ENCODE measurements around the gene ADCY5. TPM values are rescaled to one million over a fixed set of nuclear protein-coding genes. Genes with fewer than 3 reads are reported as not detected.

ADCY5 gene
- total and polyA plus RNA-seq, 5 donors: 90.4 to 220 (median 205) TPM

DNA sequence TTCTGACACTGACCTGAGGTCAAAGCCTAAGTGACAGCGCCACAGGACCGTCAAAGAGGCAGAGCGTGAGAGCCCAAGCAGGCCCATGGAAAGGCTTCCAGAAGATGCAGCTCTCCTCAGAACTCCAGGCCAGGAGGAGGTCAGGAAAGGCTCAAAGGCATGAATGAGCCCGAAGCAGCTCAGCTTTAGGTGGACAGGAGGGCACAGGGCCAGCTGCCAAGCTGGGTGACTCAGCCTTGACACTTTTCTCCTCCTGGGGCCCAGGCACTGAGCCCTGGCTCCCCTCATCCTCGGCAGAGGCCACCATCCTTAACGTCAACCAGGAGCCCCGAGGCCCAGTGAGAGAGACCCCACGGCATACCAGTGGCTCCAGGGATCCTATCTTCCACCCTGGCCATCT is 62.9 kb downstream of the ADCY5 start:
- peak overlapping the region; percentile 98 for H3K27ac ChIP-seq (ENCODE audit: low read length)
- no peak overlapping the region for H3K4me3 ChIP-seq (ENCODE audit: low read length)
- no peaks in the 10 kb centered on the region for H3K27me3 ChIP-seq (ENCODE audit: control insufficient read depth, insufficient read depth)
- ATAC-seq (peak; percentile 32 to 64), DNase-seq (peak; percentile 55 to 82 (median 69))
- WGBS: 45% methylated on average over 8 of the region's 8 CpGs
- H3K4me1 ChIP-seq (ENCODE audit: control insufficient read depth, insufficient read depth, low read length): peaks cover 24% of the 10 kb centered on the region
- H3K9me3 ChIP-seq (ENCODE audit: control insufficient read depth, low read length): no peaks in the 10 kb centered on the region
- intact Hi-C loops (cut with DNase I): no loop called here

- intact Hi-C loops (cut with DNase I): no loop called here
- ATAC-seq (no peak), DNase-seq (no peak)
- 78% methylated on average over 4 of the region's 4 CpGs for WGBS
- peak overlapping the region; percentile 98 for H3K27ac ChIP-seq (ENCODE audit: low read length)
- H3K4me1 ChIP-seq (ENCODE audit: control insufficient read depth, insufficient read depth, low read length): peaks cover 24% of the 10 kb centered on the region
- H3K27me3 ChIP-seq (ENCODE audit: control insufficient read depth, insufficient read depth): no peaks in the 10 kb centered on the region
- H3K4me3 ChIP-seq (ENCODE audit: low read length): no peak overlapping the region
- H3K9me3 ChIP-seq (ENCODE audit: control insufficient read depth, low read length): no peaks in the 10 kb centered on the region
These were observed 63.4 kb downstream of the ADCY5 start for GRCh38 chr3:123385499-123385898.

DNA sequence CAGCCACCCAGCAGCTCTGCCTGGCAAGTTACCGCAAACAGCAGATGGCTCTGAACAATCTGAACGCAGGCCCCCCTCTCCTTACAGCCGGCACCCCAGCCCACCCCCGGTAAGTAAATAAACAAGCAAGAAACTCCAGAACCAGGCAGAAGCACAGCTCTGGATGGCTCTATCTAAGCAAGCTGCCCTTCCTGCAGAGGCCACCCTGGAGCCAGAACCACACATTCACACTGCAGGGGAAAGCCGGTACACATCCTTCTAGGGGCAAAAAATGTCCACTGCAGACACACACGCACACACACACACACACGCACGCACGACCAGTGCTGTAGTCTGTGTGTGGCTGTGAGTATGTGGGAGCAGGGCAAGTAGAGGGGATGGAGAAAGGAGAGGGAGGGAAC is 63.9 kb downstream of the ADCY5 start:
- Histone ChIP-seq H3K9me3 (ENCODE audit: control insufficient read depth, low read length) (no peaks in the 10 kb centered on the region), H3K27ac (ENCODE audit: low read length) (peak overlapping the region; percentile 95), H3K4me3 (ENCODE audit: low read length) (no peak overlapping the region), H3K27me3 (ENCODE audit: control insufficient read depth, insufficient read depth) (no peaks in the 10 kb centered on the region), H3K4me1 (ENCODE audit: control insufficient read depth, insufficient read depth, low read length) (peaks cover 24% of the 10 kb centered on the region)
- peak; percentile 59 to 64 for ATAC-seq
- peak in 2 of 3 donors; percentile 29 to 78 for DNase-seq
- intact Hi-C loops (cut with DNase I): no loop called here
- 36% methylated on average over 9 of the region's 9 CpGs for WGBS

- 82% methylated on average over 8 of the region's 8 CpGs for WGBS
- DNase-seq (no peak), ATAC-seq (no peak)
- no peak overlapping the region for H3K4me3 ChIP-seq (ENCODE audit: low read length)
- intact Hi-C loops (cut with DNase I): no loop called here
- H3K27me3 ChIP-seq (ENCODE audit: control insufficient read depth, insufficient read depth): no peaks in the 10 kb centered on the region
- peak overlapping the region; percentile 95 for H3K27ac ChIP-seq (ENCODE audit: low read length)
- no peaks in the 10 kb centered on the region for H3K9me3 ChIP-seq (ENCODE audit: control insufficient read depth, low read length)
- peaks cover 24% of the 10 kb centered on the region for H3K4me1 ChIP-seq (ENCODE audit: control insufficient read depth, insufficient read depth, low read length)
These were observed 64.6 kb downstream of the ADCY5 start for GRCh38 chr3:123384256-123384655.

- H3K4me1 ChIP-seq (ENCODE audit: control insufficient read depth, insufficient read depth, low read length): peaks cover 26% of the 10 kb centered on the region
- H3K27me3 ChIP-seq (ENCODE audit: control insufficient read depth, insufficient read depth): no peaks in the 10 kb centered on the region
- intact Hi-C loops (cut with DNase I): no loop called here
- H3K9me3 ChIP-seq (ENCODE audit: control insufficient read depth, low read length): no peaks in the 10 kb centered on the region
- peak; percentile 44 to 87 (median 81) for DNase-seq
- ATAC-seq: peak; percentile 26 to 37
- peak overlapping the region; percentile 95 for H3K27ac ChIP-seq (ENCODE audit: low read length)
- WGBS: 65% methylated on average over 26 of the region's 26 CpGs
- H3K4me3 ChIP-seq (ENCODE audit: low read length): no peak overlapping the region
These were observed 65.5 kb downstream of the ADCY5 start for GRCh38 chr3:123383091-123384053.

DNA sequence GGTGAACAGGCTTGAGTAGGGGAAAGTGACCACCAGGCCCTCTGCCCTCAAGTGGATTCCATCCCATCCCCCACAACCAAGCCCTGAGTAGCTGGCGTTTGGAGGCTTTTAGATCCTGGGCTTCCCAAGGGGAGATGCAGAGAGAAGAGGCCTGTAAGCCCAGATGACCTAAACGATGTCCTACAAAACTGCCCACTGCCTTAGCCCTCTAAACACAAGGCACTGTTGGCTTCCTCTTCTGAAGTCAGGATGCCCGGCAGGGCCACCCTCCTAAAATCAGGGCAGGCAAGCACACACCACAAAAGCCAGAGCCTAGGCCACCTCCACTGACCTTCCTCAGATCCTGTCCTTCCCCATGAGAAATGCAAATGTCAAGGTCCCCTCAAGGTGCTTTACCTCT is 68.6 kb downstream of the ADCY5 start:
- WGBS: 74% methylated on average over 3 of the region's 3 CpGs
- no peak overlapping the region for H3K4me3 ChIP-seq (ENCODE audit: low read length)
- no peaks in the 10 kb centered on the region for H3K27me3 ChIP-seq (ENCODE audit: control insufficient read depth, insufficient read depth)
- peak overlapping the region; percentile 76 for H3K27ac ChIP-seq (ENCODE audit: low read length)
- H3K4me1 ChIP-seq (ENCODE audit: control insufficient read depth, insufficient read depth, low read length): peaks cover 21% of the 10 kb centered on the region
- ATAC-seq (no peak), DNase-seq (no peak)
- H3K9me3 ChIP-seq (ENCODE audit: control insufficient read depth, low read length): no peaks in the 10 kb centered on the region
- intact Hi-C loops (cut with DNase I): no loop called here

- intact Hi-C loops (cut with DNase I): no loop called here
- H3K27ac ChIP-seq (ENCODE audit: low read length): peak overlapping the region; percentile 37
- no peak for DNase-seq
These were observed 69.7 kb downstream of the ADCY5 start for GRCh38 chr3:123379041-123379830.

GRCh38 chr3:123378409-123378915 is 70.4 kb downstream of the ADCY5 start:
- DNase-seq (no peak), ATAC-seq (no peak)
- Histone ChIP-seq H3K9me3 (ENCODE audit: control insufficient read depth, low read length) (no peaks in the 10 kb centered on the region), H3K4me1 (ENCODE audit: control insufficient read depth, insufficient read depth, low read length) (peaks cover 21% of the 10 kb centered on the region), H3K27me3 (ENCODE audit: control insufficient read depth, insufficient read depth) (no peaks in the 10 kb centered on the region), H3K27ac (ENCODE audit: low read length) (peak overlapping the region; percentile 9), H3K4me3 (ENCODE audit: low read length) (no peak overlapping the region)
- WGBS: 76% methylated on average over 8 of the region's 8 CpGs
- intact Hi-C loops (cut with DNase I): no loop called here

More at GRCh38 chr3:123379041-123379830, 69.7 kb downstream of the ADCY5 start:
- H3K4me3 ChIP-seq (ENCODE audit: low read length): no peak overlapping the region
- 79% methylated on average over 11 of the region's 11 CpGs for WGBS
- H3K27me3 ChIP-seq (ENCODE audit: control insufficient read depth, insufficient read depth): no peaks in the 10 kb centered on the region
- peaks cover 24% of the 10 kb centered on the region for H3K4me1 ChIP-seq (ENCODE audit: control insufficient read depth, insufficient read depth, low read length)
- ATAC-seq: no peak
- no peaks in the 10 kb centered on the region for H3K9me3 ChIP-seq (ENCODE audit: control insufficient read depth, low read length)

- H3K4me3 ChIP-seq (ENCODE audit: low read length): no peak overlapping the region
- peaks cover 19% of the 10 kb centered on the region for H3K4me1 ChIP-seq (ENCODE audit: control insufficient read depth, insufficient read depth, low read length)
- H3K27me3 ChIP-seq (ENCODE audit: control insufficient read depth, insufficient read depth): no peaks in the 10 kb centered on the region
- peak overlapping the region; percentile 22 for H3K27ac ChIP-seq (ENCODE audit: low read length)
- 44% methylated on average over 2 of the region's 2 CpGs for WGBS
- H3K9me3 ChIP-seq (ENCODE audit: control insufficient read depth, low read length): no peaks in the 10 kb centered on the region
- DNase-seq (no peak), ATAC-seq (peak in 1 of 2 donors; percentile 15)
- intact Hi-C loops (cut with DNase I): no loop called here
These were observed 71.6 kb downstream of the ADCY5 start for GRCh38 chr3:123377243-123377740.

GRCh38 chr3:123376451-123377242 is 72.2 kb downstream of the ADCY5 start:
- Histone ChIP-seq H3K27me3 (ENCODE audit: control insufficient read depth, insufficient read depth) (no peaks in the 10 kb centered on the region), H3K9me3 (ENCODE audit: control insufficient read depth, low read length) (no peaks in the 10 kb centered on the region), H3K4me1 (ENCODE audit: control insufficient read depth, insufficient read depth, low read length) (peaks cover 22% of the 10 kb centered on the region), H3K4me3 (ENCODE audit: low read length) (no peak overlapping the region), H3K27ac (ENCODE audit: low read length) (peak overlapping the region; percentile 88)
- 25% methylated on average over 11 of the region's 11 CpGs for WGBS
- peak in 1 of 2 donors; percentile 5 for ATAC-seq
- intact Hi-C loops (cut with DNase I): no loop called here
- DNase-seq: no peak
